ENCODE data around the gene SCN2B.

SCN2B gene

DNA sequence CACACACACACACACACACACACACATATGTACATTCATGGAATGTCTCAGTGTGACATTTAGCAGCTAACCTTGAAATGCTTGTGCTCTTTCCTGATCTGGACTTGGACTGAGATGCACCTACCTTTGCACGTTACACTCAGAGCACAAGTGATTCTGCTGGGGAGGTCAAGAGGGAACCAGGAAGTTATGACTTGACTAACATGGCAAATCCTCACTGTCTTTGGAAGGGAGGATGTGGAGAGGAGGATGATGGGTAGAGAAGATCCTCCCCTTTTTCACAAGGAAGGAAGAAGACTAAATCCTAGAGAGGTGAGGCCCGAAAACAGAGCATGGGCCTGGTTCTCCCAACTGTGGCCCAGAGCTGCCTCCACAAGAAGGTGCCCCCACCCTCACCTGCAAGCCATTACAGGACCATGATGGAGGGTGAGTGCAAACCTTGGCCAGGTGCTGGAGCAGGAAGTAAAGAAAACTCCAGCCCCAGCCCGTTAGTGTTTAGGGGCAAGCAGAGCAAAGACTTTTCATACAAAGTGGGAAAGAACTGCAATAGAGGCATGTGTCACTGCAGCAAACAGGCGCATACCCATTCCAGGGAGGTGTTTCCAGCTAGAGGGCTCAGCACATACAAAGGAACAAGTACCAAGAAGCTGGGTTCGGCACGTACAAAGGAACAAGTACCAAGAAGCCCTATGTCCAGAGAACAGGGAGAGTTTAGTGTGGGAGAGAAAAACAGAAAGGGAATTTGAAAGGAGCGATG is 50.2 kb downstream of the SCN2B start:
- Histone ChIP-seq H3K36me3 (ENCODE audit: control insufficient read depth in 2 of 2, insufficient read depth in 2 of 2, low read length in 2 of 2) (peaks cover 8 to 10% of the 10 kb centered on the region in 2 donors), H3K9ac (ENCODE audit: low read depth in 1 of 2, low read length in 2 of 2) (no peak overlapping the region), H3K27me3 (ENCODE audit: control insufficient read depth in 2 of 2, insufficient read depth in 2 of 2, low read length in 2 of 2) (peaks cover 0 to 2% of the 10 kb centered on the region in 2 donors), H3K4me3 (ENCODE audit: low read length in 2 of 2) (no peak overlapping the region), H3K27ac (ENCODE audit: low read depth in 2 of 2, low read length in 2 of 2) (no peak overlapping the region), H3K9me3 (ENCODE audit: control insufficient read depth in 2 of 2, low read length in 2 of 2) (no peaks in the 10 kb centered on the region), H3K4me1 (ENCODE audit: control insufficient read depth in 2 of 2, insufficient read depth in 2 of 2, low read length in 2 of 2) (peaks cover 0 to 4% of the 10 kb centered on the region in 2 donors)

DNA sequence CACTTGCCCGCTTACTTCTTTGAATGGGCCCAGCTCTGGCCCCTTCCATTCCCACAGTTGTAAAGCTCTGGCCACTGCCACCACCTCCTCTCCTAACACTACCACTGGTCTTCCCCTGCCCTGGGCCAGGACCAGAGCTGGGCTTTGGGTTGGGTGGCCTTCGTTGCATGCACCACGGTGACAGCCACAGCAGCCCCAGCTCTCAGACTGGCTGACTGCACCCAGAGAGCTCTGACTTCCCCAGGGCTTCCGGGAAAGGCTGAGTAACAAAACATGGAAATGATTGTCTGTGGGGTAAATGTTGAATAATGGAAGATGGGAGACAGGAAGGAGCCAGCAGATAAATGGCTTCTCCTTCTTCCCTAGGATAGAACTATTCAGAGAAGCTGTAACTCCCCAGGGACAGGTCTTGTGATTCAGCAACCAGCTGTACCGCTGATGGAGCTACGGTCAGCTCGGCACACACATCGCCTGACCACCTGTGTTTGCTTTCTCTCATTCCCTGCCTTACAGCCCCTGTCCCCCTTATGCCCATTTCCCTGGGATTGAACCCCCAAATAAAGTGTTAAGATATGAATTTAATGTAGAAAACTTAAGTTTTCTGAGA is 51.4 kb downstream of the SCN2B start:
- Histone ChIP-seq H3K27me3 (ENCODE audit: control insufficient read depth in 2 of 2, insufficient read depth in 2 of 2, low read length in 2 of 2) (peaks cover 0 to 2% of the 10 kb centered on the region in 2 donors), H3K9ac (ENCODE audit: low read depth in 1 of 2, low read length in 2 of 2) (no peak overlapping the region), H3K36me3 (ENCODE audit: control insufficient read depth in 2 of 2, insufficient read depth in 2 of 2, low read length in 2 of 2) (peaks cover 10 to 19% of the 10 kb centered on the region in 2 donors), H3K27ac (ENCODE audit: low read depth in 2 of 2, low read length in 2 of 2) (no peak overlapping the region), H3K4me1 (ENCODE audit: control insufficient read depth in 2 of 2, insufficient read depth in 2 of 2, low read length in 2 of 2) (peaks cover 0 to 4% of the 10 kb centered on the region in 2 donors), H3K9me3 (ENCODE audit: control insufficient read depth in 2 of 2, low read length in 2 of 2) (no peaks in the 10 kb centered on the region), H3K4me3 (ENCODE audit: low read length in 2 of 2) (no peak overlapping the region)

GRCh38 chr11:118120793-118121192 is 55.6 kb downstream of the SCN2B start:
- Histone ChIP-seq H3K27me3 (ENCODE audit: control insufficient read depth in 2 of 2, insufficient read depth in 2 of 2, low read length in 2 of 2) (peaks cover 0 to 2% of the 10 kb centered on the region in 2 donors), H3K4me3 (ENCODE audit: low read length in 2 of 2) (no peak overlapping the region), H3K36me3 (ENCODE audit: control insufficient read depth in 2 of 2, insufficient read depth in 2 of 2, low read length in 2 of 2) (peaks cover 26 to 37% of the 10 kb centered on the region in 2 donors), H3K4me1 (ENCODE audit: control insufficient read depth in 2 of 2, insufficient read depth in 2 of 2, low read length in 2 of 2) (no peaks in the 10 kb centered on the region), H3K27ac (ENCODE audit: low read depth in 2 of 2, low read length in 2 of 2) (no peak overlapping the region), H3K9ac (ENCODE audit: low read depth in 1 of 2, low read length in 2 of 2) (no peak overlapping the region), H3K9me3 (ENCODE audit: control insufficient read depth in 2 of 2, low read length in 2 of 2) (no peaks in the 10 kb centered on the region)

DNA sequence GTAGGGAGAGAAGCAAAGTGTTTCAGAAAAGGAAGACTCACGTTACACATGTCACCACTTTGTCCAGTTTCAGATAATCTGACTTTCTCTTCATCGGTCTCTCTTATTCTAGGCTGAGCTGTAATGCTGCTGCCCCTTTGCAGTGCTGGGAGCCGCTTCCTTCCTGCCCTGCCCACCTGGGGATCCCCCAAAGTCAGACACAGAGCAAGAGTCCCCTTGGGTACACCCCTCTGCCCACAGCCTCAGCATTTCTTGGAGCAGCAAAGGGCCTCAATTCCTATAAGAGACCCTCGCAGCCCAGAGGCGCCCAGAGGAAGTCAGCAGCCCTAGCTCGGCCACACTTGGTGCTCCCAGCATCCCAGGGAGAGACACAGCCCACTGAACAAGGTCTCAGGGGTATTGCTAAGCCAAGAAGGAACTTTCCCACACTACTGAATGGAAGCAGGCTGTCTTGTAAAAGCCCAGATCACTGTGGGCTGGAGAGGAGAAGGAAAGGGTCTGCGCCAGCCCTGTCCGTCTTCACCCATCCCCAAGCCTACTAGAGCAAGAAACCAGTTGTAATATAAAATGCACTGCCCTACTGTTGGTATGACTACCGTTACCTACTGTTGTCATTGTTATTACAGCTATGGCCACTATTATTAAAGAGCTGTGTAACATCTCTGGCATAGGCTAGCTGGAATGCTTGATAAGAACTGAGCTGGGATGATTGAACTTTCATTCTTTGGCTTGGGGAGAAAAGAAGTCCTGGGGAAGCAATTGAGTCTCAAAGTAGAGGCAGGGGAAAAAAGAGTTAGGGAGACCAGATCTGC is 58.4 kb downstream of the SCN2B start:
- Histone ChIP-seq H3K27ac (ENCODE audit: low read depth in 2 of 2, low read length in 2 of 2) (no peak overlapping the region), H3K9ac (ENCODE audit: low read depth in 1 of 2, low read length in 2 of 2) (no peak overlapping the region), H3K27me3 (ENCODE audit: control insufficient read depth in 2 of 2, insufficient read depth in 2 of 2, low read length in 2 of 2) (no peaks in the 10 kb centered on the region), H3K4me1 (ENCODE audit: control insufficient read depth in 2 of 2, insufficient read depth in 2 of 2, low read length in 2 of 2) (no peaks in the 10 kb centered on the region), H3K9me3 (ENCODE audit: control insufficient read depth in 2 of 2, low read length in 2 of 2) (no peaks in the 10 kb centered on the region), H3K4me3 (ENCODE audit: low read length in 2 of 2) (no peak overlapping the region), H3K36me3 (ENCODE audit: control insufficient read depth in 2 of 2, insufficient read depth in 2 of 2, low read length in 2 of 2) (peaks cover 47 to 51% of the 10 kb centered on the region in 2 donors)

GRCh38 chr11:118115048-118115447 is 61.4 kb downstream of the SCN2B start:
- Histone ChIP-seq H3K4me1 (ENCODE audit: control insufficient read depth in 2 of 2, insufficient read depth in 2 of 2, low read length in 2 of 2) (peaks cover 2 to 7% of the 10 kb centered on the region in 2 donors), H3K4me3 (ENCODE audit: low read length in 2 of 2) (no peak overlapping the region), H3K27ac (ENCODE audit: low read depth in 2 of 2, low read length in 2 of 2) (no peak overlapping the region), H3K9ac (ENCODE audit: low read depth in 1 of 2, low read length in 2 of 2) (no peak overlapping the region), H3K36me3 (ENCODE audit: control insufficient read depth in 2 of 2, insufficient read depth in 2 of 2, low read length in 2 of 2) (peaks cover 46 to 49% of the 10 kb centered on the region in 2 donors), H3K27me3 (ENCODE audit: control insufficient read depth in 2 of 2, insufficient read depth in 2 of 2, low read length in 2 of 2) (no peaks in the 10 kb centered on the region), H3K9me3 (ENCODE audit: control insufficient read depth in 2 of 2, low read length in 2 of 2) (no peaks in the 10 kb centered on the region)

GRCh38 chr11:118114266-118114665 is 62.2 kb downstream of the SCN2B start:
- Histone ChIP-seq H3K4me3 (ENCODE audit: low read length in 2 of 2) (no peak overlapping the region), H3K36me3 (ENCODE audit: control insufficient read depth in 2 of 2, insufficient read depth in 2 of 2, low read length in 2 of 2) (peaks cover 50 to 53% of the 10 kb centered on the region in 2 donors), H3K4me1 (ENCODE audit: control insufficient read depth in 2 of 2, insufficient read depth in 2 of 2, low read length in 2 of 2) (peaks cover 2 to 7% of the 10 kb centered on the region in 2 donors), H3K9ac (ENCODE audit: low read depth in 1 of 2, low read length in 2 of 2) (no peak overlapping the region), H3K27me3 (ENCODE audit: control insufficient read depth in 2 of 2, insufficient read depth in 2 of 2, low read length in 2 of 2) (no peaks in the 10 kb centered on the region), H3K9me3 (ENCODE audit: control insufficient read depth in 2 of 2, low read length in 2 of 2) (no peaks in the 10 kb centered on the region), H3K27ac (ENCODE audit: low read depth in 2 of 2, low read length in 2 of 2) (no peak overlapping the region)

GRCh38 chr11:118112711-118113430 is 63.6 kb downstream of the SCN2B start:
- Histone ChIP-seq H3K4me3 (ENCODE audit: low read length in 2 of 2) (no peak overlapping the region), H3K27me3 (ENCODE audit: control insufficient read depth in 2 of 2, insufficient read depth in 2 of 2, low read length in 2 of 2) (no peaks in the 10 kb centered on the region), H3K36me3 (ENCODE audit: control insufficient read depth in 2 of 2, insufficient read depth in 2 of 2, low read length in 2 of 2) (peaks cover 55 to 60% of the 10 kb centered on the region in 2 donors), H3K9me3 (ENCODE audit: control insufficient read depth in 2 of 2, low read length in 2 of 2) (no peaks in the 10 kb centered on the region), H3K27ac (ENCODE audit: low read depth in 2 of 2, low read length in 2 of 2) (no peak overlapping the region), H3K9ac (ENCODE audit: low read depth in 1 of 2, low read length in 2 of 2) (no peak overlapping the region), H3K4me1 (ENCODE audit: control insufficient read depth in 2 of 2, insufficient read depth in 2 of 2, low read length in 2 of 2) (peaks cover 2 to 7% of the 10 kb centered on the region in 2 donors)

All from mucosa of rectum (tissue), 2 donors.